Astrocyte (in vitro differentiated cells and primary cell): Measurements from ENCODE around the gene LDAH. TPM values are rescaled to one million over a fixed set of nuclear protein-coding genes. Genes with fewer than 3 reads are reported as not detected.

Experiments
- DNase-seq: peaks from one replicate; pipeline ENCODE4 v3.0.0-alpha.2; 2010; ENCODE audit warnings: low read depth
- FAIRE-seq: peaks from 2 replicates; lab custom pipeline; 2011; peaks lifted over from hg19 to GRCh38; lab: Jason Lieb, UNC
- H2AFZ ChIP-seq: 2 replicates; pipeline ENCODE4 v1.6.0; 2012; ENCODE audit warnings: low read depth, low read length, inconsistent platforms
- H3K27ac ChIP-seq: 2 replicates; pipeline ENCODE4 v1.5.1; 2011; ENCODE audit warnings: low read depth, low read length, inconsistent platforms
- H3K27me3 ChIP-seq: 2 replicates; pipeline ENCODE4 v1.6.0; 2011; ENCODE audit warnings: low read length, inconsistent platforms; ENCODE audit not compliant: insufficient read depth
- H3K36me3 ChIP-seq: 2 replicates; pipeline ENCODE4 v1.5.1; 2011; ENCODE audit warnings: low read length, inconsistent platforms; ENCODE audit not compliant: insufficient read depth
- H3K4me1 ChIP-seq: 2 replicates; pipeline ENCODE4 v1.5.1; 2011; ENCODE audit warnings: low read length, inconsistent platforms; ENCODE audit not compliant: insufficient read depth
- H3K4me2 ChIP-seq: 2 replicates; pipeline ENCODE4 v1.6.0; 2012; ENCODE audit warnings: low read length, inconsistent platforms
- H3K4me3 ChIP-seq: 2 replicates; pipeline ENCODE4 v1.5.1; 2011; ENCODE audit warnings: low read depth, mild to moderate bottlenecking, low read length, inconsistent platforms; ENCODE audit not compliant: insufficient read depth
- H3K79me2 ChIP-seq: 2 replicates; pipeline ENCODE4 v1.6.0; 2012; ENCODE audit warnings: mild to moderate bottlenecking, low read length, inconsistent platforms; ENCODE audit not compliant: insufficient read depth
- H3K9ac ChIP-seq: 2 replicates; pipeline ENCODE4 v1.6.0; 2012; ENCODE audit warnings: mild to moderate bottlenecking, low read length, inconsistent platforms
- H3K9me3 ChIP-seq: 2 replicates; pipeline ENCODE4 v1.5.1; 2012; ENCODE audit warnings: low read depth, mild to moderate bottlenecking, low read length, inconsistent platforms; ENCODE audit not compliant: insufficient read depth
- H4K20me1 ChIP-seq: 2 replicates; pipeline ENCODE4 v1.6.0; 2012; ENCODE audit warnings: low read length, inconsistent platforms; ENCODE audit not compliant: insufficient read depth
- H3K27ac Mint-ChIP-seq: one replicate; pipeline ENCODE4 v1.8.0; 2021; ENCODE audit warnings: mild to moderate bottlenecking, mixed read lengths; ENCODE audit not compliant: unreplicated experiment
- H3K27me3 Mint-ChIP-seq: one replicate; pipeline ENCODE4 v1.8.0; 2021; ENCODE audit warnings: low read depth, mixed read lengths; ENCODE audit not compliant: unreplicated experiment
- H3K36me3 Mint-ChIP-seq: one replicate; pipeline ENCODE4 v1.8.0; 2021; ENCODE audit warnings: low read depth, mixed read lengths; ENCODE audit not compliant: unreplicated experiment
- H3K4me1 Mint-ChIP-seq: one replicate; pipeline ENCODE4 v1.8.0; 2021; ENCODE audit warnings: low read depth, mixed read lengths; ENCODE audit not compliant: unreplicated experiment
- H3K4me3 Mint-ChIP-seq: one replicate; pipeline ENCODE4 v1.8.0; 2021; ENCODE audit warnings: mild to moderate bottlenecking, moderate library complexity, mixed read lengths; ENCODE audit not compliant: unreplicated experiment
- H3K9me3 Mint-ChIP-seq: one replicate; pipeline ENCODE4 v1.8.0; 2021; ENCODE audit warnings: mild to moderate bottlenecking, mixed read lengths; ENCODE audit not compliant: unreplicated experiment
- EZH2 ChIP-seq: IDR thresholded peaks from 2 replicates; pipeline ENCODE4 v1.6.1; 2012; ENCODE audit warnings: mild to moderate bottlenecking, low read length, inconsistent platforms; ENCODE audit not compliant: insufficient read depth
- total RNA-seq: library from RNA; stranded (reverse); gene quantifications from 2 replicates; pipeline ENCODE4 v1.2.1, GENCODE V29; 2021
- TF ChIP-seq, protein P1 (sequence below): IDR thresholded peaks from 2 replicates; pipeline ENCODE4 v1.5.1; 2011; ENCODE audit warnings: low read depth, mild to moderate bottlenecking, inconsistent platforms, low read length, moderate library complexity; ENCODE audit not compliant: insufficient read depth

LDAH gene
- total RNA-seq, 1 donor from 2014 or later: 19.3 TPM

- Mint-ChIP-seq H3K9me3 (no peaks in the 10 kb centered on the region), H3K36me3 (no peaks in the 10 kb centered on the region), H3K4me3 (no peak overlapping the region), H3K27ac (no peak overlapping the region), H3K27me3 (peaks cover 9% of the 10 kb centered on the region), H3K4me1 (no peaks in the 10 kb centered on the region)
- TF ChIP-seq, protein P1, sequence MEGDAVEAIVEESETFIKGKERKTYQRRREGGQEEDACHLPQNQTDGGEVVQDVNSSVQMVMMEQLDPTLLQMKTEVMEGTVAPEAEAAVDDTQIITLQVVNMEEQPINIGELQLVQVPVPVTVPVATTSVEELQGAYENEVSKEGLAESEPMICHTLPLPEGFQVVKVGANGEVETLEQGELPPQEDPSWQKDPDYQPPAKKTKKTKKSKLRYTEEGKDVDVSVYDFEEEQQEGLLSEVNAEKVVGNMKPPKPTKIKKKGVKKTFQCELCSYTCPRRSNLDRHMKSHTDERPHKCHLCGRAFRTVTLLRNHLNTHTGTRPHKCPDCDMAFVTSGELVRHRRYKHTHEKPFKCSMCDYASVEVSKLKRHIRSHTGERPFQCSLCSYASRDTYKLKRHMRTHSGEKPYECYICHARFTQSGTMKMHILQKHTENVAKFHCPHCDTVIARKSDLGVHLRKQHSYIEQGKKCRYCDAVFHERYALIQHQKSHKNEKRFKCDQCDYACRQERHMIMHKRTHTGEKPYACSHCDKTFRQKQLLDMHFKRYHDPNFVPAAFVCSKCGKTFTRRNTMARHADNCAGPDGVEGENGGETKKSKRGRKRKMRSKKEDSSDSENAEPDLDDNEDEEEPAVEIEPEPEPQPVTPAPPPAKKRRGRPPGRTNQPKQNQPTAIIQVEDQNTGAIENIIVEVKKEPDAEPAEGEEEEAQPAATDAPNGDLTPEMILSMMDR: no peak
- no peak for TF ChIP-seq EZH2
- Histone ChIP-seq H3K9ac (no peak overlapping the region), H3K27ac (no peak overlapping the region), H3K27me3 (peaks cover 2% of the 10 kb centered on the region), H3K4me1 (no peaks in the 10 kb centered on the region), H4K20me1 (no peaks in the 10 kb centered on the region), H3K4me2 (no peak overlapping the region), H3K4me3 (no peak overlapping the region), H2AFZ (no peak overlapping the region), H3K79me2 (no peaks in the 10 kb centered on the region), H3K36me3 (no peaks in the 10 kb centered on the region), H3K9me3 (no peaks in the 10 kb centered on the region)
- FAIRE-seq (no peak), DNase-seq (no peak)
These were observed 29.2 kb upstream of the LDAH start for GRCh38 chr2:20852139-20852538.

DNA sequence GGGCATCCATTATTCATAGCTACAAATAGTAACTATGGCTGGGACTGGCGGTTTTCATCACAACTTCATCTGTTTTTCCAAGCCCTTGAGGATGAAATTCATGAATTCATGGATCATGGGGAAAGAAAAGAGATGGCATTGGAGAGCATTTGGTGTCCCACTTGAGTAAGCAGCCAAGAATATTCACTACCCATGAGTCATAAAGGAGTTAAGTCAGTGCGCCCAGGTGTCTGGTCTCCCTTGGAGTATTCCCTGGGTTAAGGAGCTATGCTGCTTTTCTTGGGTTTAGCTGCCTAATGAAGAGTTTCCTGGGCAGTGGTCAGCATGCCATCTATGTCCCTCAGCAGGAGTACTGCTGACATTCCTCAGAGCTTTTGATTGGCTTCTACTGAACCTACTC, 21.3 kb upstream of the LDAH start:
- Mint-ChIP-seq H3K36me3 (no peaks in the 10 kb centered on the region), H3K9me3 (no peaks in the 10 kb centered on the region), H3K4me3 (no peak overlapping the region), H3K27me3 (peaks cover 40% of the 10 kb centered on the region), H3K27ac (no peak overlapping the region), H3K4me1 (no peaks in the 10 kb centered on the region)
- Histone ChIP-seq H3K9me3 (no peaks in the 10 kb centered on the region), H3K4me3 (no peak overlapping the region), H3K79me2 (no peaks in the 10 kb centered on the region), H2AFZ (no peak overlapping the region), H3K36me3 (no peaks in the 10 kb centered on the region), H3K4me2 (no peak overlapping the region), H3K27ac (no peak overlapping the region), H3K9ac (no peak overlapping the region), H4K20me1 (no peaks in the 10 kb centered on the region), H3K4me1 (no peaks in the 10 kb centered on the region), H3K27me3 (peaks cover 4% of the 10 kb centered on the region)
- DNase-seq (no peak), FAIRE-seq (no peak)
- TF ChIP-seq, protein P1: no peak
- no peak for TF ChIP-seq EZH2

GRCh38 chr2:20839052-20839451, 16.2 kb upstream of the LDAH start:
- Histone ChIP-seq H4K20me1 (no peaks in the 10 kb centered on the region), H3K36me3 (no peaks in the 10 kb centered on the region), H2AFZ (no peak overlapping the region), H3K9me3 (no peaks in the 10 kb centered on the region), H3K27ac (no peak overlapping the region), H3K4me1 (no peaks in the 10 kb centered on the region), H3K4me3 (no peak overlapping the region), H3K4me2 (no peak overlapping the region), H3K79me2 (no peaks in the 10 kb centered on the region), H3K9ac (no peak overlapping the region), H3K27me3 (peaks cover 4% of the 10 kb centered on the region)
- Mint-ChIP-seq H3K27ac (no peak overlapping the region), H3K9me3 (no peaks in the 10 kb centered on the region), H3K4me3 (no peak overlapping the region), H3K4me1 (no peaks in the 10 kb centered on the region), H3K27me3 (peaks cover 32% of the 10 kb centered on the region), H3K36me3 (no peaks in the 10 kb centered on the region)
- DNase-seq (no peak), FAIRE-seq (no peak)
- TF ChIP-seq EZH2: no peak
- TF ChIP-seq, protein P1: no peak
